OCI-LY7 (cell line): ENCODE measurements around the gene GALNT9. TPM values are rescaled to one million over a fixed set of nuclear protein-coding genes. Genes with fewer than 3 reads are reported as not detected.

Source experiments
- BruUV-seq: library from RNA; stranded (reverse); fragments of 400-500 nt; replicated peaks from 2 replicates; lab custom pipeline; 2021; lab: Mats Ljungman, UMichigan
- CTCF ChIA-PET: fragments of 300-600 bp; sonication (Branson Sonifier 250); formaldehyde crosslinking; loops from one replicate; lab custom pipeline; 2022; ENCODE audit warnings: antibody characterized with exemption; ENCODE audit not compliant: unreplicated experiment; lab: Charles Lee
- POLR2A ChIA-PET: fragments of 300-600 bp; sonication (Branson Sonifier 250); formaldehyde crosslinking; loops from one replicate; lab custom pipeline; 2022; ENCODE audit warnings: antibody characterized with exemption; lab: Charles Lee
- DNase-seq: peaks from one replicate; pipeline ENCODE4 v3.0.0-alpha.2; 2015; ENCODE audit warnings: low spot score
- H2AFZ ChIP-seq: fragments of 200-600 bp; sonication (generic), shearing (Covaris generic); 2 replicates; pipeline ENCODE4 v1.6.1; 2014; ENCODE audit warnings: mild to moderate bottlenecking, antibody characterized with exemption, low read length, moderate library complexity
- H3K27ac ChIP-seq: fragments of 200-600 bp; sonication (generic); 2 replicates; pipeline ENCODE4 v1.5.1; 2014; ENCODE audit warnings: mixed run types, low read depth, mild to moderate bottlenecking, moderate library complexity, low read length, inconsistent platforms; ENCODE audit not compliant: poor library complexity, severe bottlenecking
- H3K36me3 ChIP-seq: fragments of 200-600 bp; sonication (generic); 2 replicates; pipeline ENCODE4 v1.6.1; 2014; ENCODE audit warnings: mild to moderate bottlenecking, antibody characterized with exemption, low read length, moderate library complexity, mixed read lengths; ENCODE audit not compliant: insufficient read depth
- H3K4me1 ChIP-seq: fragments of 200-600 bp; sonication (generic); 2 replicates; pipeline ENCODE4 v1.5.1; 2014; ENCODE audit warnings: mild to moderate bottlenecking, low read length; ENCODE audit not compliant: insufficient read depth, poor library complexity, severe bottlenecking
- H3K4me2 ChIP-seq: fragments of 200-600 bp; sonication (generic); 2 replicates; pipeline ENCODE4 v1.6.1; 2014; ENCODE audit warnings: mild to moderate bottlenecking, low read length
- H3K4me3 ChIP-seq: fragments of 200-600 bp; sonication (generic); 2 replicates; pipeline ENCODE4 v1.5.1; 2014; ENCODE audit warnings: mild to moderate bottlenecking, low read depth, low read length; ENCODE audit not compliant: poor library complexity, severe bottlenecking
- H3K79me2 ChIP-seq: fragments of 200-600 bp; sonication (generic); 2 replicates; pipeline ENCODE4 v1.6.1; 2016; ENCODE audit warnings: low read depth, mild to moderate bottlenecking, low read length, moderate library complexity, mixed read lengths; ENCODE audit not compliant: insufficient read depth
- H3K9me2 ChIP-seq: fragments of 200-600 bp; sonication (generic); 2 replicates; pipeline ENCODE4 v1.6.1; 2016; ENCODE audit warnings: mild to moderate bottlenecking, low read length, mixed read lengths; ENCODE audit not compliant: insufficient read depth
- H3K9me3 ChIP-seq: fragments of 200-600 bp; sonication (generic); 2 replicates; pipeline ENCODE4 v1.6.1; 2014; ENCODE audit warnings: mild to moderate bottlenecking, mixed run types, low read length, mixed read lengths
- H4K20me1 ChIP-seq: fragments of 200-600 bp; sonication (generic); 2 replicates; pipeline ENCODE4 v1.6.1; 2014; ENCODE audit warnings: mild to moderate bottlenecking, antibody characterized with exemption, low read length, moderate library complexity, mixed read lengths; ENCODE audit not compliant: insufficient read depth
- EZH2phosphoT487 ChIP-seq: fragments of 200-600 bp; sonication (generic); IDR thresholded peaks from 2 replicates; pipeline ENCODE4 v1.6.1; 2018; ENCODE audit warnings: low read depth, borderline replicate concordance, mild to moderate bottlenecking, mixed run types, antibody characterized with exemption, low read length, moderate library complexity, mixed read lengths
- intact Hi-C: fragments of 100-400 bp; cut with micrococcal nuclease; formaldehyde crosslinking; loops from one replicate; pipeline ENCODE4 v1.10.0; 2022; ENCODE audit not compliant: unreplicated experiment
- total RNA-seq, 2 experiments: library from RNA; depleted of rRNA in 1 of 2; stranded (reverse); fragments of >200 nt in 1 of 2; shearing (Covaris generic) in 1 of 2; gene quantifications; 2 replicates each; pipeline ENCODE4 v1.2.3, GENCODE V29; 2014 to 2022
- TF ChIP-seq, protein P1 (sequence below): fragments of 200-600 bp; sonication (generic); conservative IDR thresholded peaks from 2 replicates; pipeline ENCODE4 v1.5.1; 2014; ENCODE audit warnings: mild to moderate bottlenecking, antibody characterized with exemption, low read length, moderate library complexity, mixed read lengths

The GALNT9 gene
- total RNA-seq, 2 experiments from 2014 or later, result 0.28 TPM; not detected in 1

DNA sequence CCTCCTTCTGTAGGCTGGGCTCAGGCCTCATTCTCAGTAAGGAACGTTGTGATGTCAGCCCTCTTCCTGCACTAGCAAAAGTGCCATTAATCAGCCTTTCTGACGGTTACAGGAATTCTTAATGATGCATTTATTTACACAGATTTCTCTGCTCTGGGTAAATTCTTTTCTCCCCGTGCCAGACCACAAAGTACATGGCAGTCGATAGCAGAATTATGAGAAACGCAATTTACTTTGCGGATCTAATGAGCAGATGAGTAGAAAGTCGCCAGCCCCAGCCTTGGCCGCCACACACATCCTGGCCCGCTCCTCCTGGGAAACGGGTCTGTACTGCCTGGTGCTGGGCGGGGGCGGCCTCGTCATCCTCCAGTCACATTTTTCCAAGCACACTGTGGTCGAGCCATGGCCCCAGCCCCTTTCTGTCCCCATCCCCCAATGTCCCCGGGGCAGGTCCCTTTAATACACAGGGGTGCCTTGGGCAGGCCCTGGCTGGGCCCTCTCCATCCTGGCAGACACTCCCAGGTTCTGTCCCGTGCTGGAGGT lies 159.2 kb downstream of the GALNT9 start:
- Histone ChIP-seq H3K4me2 (no peak overlapping the region), H3K9me2 (no peaks in the 10 kb centered on the region), H3K79me2 (no peaks in the 10 kb centered on the region), H3K4me1 (peaks cover 6% of the 10 kb centered on the region), H4K20me1 (no peaks in the 10 kb centered on the region), H2AFZ (no peak overlapping the region), H3K9me3 (0 out of 2 replicates have a peak, but pooled peaks cover 4% of the 10 kb centered on the region), H3K27ac (no peak overlapping the region), H3K36me3 (no peaks in the 10 kb centered on the region), H3K4me3 (no peak overlapping the region)
- POLR2A ChIA-PET, result no interaction called here
- intact Hi-C loops, result no loop called here
- CTCF ChIA-PET, result no interaction called here
- TF ChIP-seq, protein P1, sequence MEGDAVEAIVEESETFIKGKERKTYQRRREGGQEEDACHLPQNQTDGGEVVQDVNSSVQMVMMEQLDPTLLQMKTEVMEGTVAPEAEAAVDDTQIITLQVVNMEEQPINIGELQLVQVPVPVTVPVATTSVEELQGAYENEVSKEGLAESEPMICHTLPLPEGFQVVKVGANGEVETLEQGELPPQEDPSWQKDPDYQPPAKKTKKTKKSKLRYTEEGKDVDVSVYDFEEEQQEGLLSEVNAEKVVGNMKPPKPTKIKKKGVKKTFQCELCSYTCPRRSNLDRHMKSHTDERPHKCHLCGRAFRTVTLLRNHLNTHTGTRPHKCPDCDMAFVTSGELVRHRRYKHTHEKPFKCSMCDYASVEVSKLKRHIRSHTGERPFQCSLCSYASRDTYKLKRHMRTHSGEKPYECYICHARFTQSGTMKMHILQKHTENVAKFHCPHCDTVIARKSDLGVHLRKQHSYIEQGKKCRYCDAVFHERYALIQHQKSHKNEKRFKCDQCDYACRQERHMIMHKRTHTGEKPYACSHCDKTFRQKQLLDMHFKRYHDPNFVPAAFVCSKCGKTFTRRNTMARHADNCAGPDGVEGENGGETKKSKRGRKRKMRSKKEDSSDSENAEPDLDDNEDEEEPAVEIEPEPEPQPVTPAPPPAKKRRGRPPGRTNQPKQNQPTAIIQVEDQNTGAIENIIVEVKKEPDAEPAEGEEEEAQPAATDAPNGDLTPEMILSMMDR, result no peak
- no peak for TF ChIP-seq EZH2phosphoT487
- no peak for DNase-seq
- no TSS peak for BruUV-seq

DNA sequence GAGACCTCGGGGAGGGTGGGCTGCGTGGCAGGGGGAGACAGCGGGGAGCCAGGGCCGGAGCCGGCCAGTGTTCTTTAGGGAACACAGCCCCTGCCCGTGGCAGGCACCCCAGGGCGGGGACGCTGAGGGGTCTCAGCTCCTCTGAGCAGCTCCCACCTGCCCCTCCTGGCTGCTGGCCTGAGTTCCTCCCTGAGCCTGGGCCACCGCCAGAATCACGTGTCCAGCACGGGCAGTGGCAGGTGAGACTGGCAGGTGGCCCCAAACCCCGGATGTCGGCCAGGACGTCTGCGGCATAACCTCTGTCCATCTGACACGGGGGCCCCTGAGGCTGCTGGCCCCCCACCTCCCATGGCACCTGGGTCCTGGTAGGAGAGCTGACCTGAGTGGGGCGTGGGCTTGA lies 160.0 kb downstream of the GALNT9 start:
- Histone ChIP-seq H3K79me2 (no peaks in the 10 kb centered on the region), H3K4me1 (peaks cover under 1% of the 10 kb centered on the region), H4K20me1 (no peaks in the 10 kb centered on the region), H3K9me2 (no peaks in the 10 kb centered on the region), H3K4me3 (no peak overlapping the region), H2AFZ (no peak overlapping the region), H3K27ac (no peak overlapping the region), H3K36me3 (no peaks in the 10 kb centered on the region), H3K9me3 (0 out of 2 replicates have a peak, but pooled peaks cover 4% of the 10 kb centered on the region), H3K4me2 (no peak overlapping the region)
- ChIA-PET POLR2A (no interaction called here), CTCF (no interaction called here)
- no TSS peak for BruUV-seq
- TF ChIP-seq EZH2phosphoT487, result no peak
- TF ChIP-seq, protein P1, result no peak
- intact Hi-C loops, result no loop called here
- DNase-seq, result no peak

DNA sequence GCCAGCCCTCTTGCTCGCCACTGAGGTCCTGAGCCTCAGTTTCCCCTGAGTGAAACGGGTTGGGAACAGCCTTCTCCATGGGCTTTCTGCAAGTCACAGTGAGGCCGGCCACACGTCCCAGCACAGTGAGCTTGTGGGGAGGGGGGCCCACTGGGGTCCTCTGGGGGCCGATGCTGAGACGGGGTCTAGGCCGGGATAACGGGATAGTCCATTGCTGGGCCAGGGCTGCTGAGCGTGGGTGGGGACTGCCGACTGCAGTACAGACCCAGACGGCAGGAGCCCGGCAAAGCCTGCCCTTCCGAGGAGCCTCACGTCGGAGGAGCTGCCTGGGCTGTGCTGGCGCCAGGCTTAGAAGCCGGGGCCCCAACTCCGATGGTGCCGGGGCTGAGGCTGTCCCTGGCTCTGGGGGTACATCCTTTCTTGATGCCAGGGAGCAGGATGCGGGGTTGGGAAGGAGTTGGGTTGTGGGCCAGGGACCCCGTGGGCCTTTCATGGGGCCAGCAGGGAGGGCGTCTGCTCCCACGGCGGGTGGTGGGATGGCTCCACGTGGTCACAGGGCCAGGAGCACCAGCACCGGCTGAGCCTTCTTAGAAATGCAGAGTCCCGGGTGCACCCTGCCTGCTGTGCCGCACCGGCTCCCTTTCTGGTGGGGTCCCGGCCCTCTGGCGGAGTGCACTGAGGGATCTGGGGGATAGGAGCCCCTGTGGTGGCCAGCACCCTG lies 160.9 kb downstream of the GALNT9 start:
- Histone ChIP-seq H3K9me2 (no peaks in the 10 kb centered on the region), H3K79me2 (no peaks in the 10 kb centered on the region), H3K27ac (no peak overlapping the region), H3K36me3 (no peaks in the 10 kb centered on the region), H2AFZ (no peak overlapping the region), H3K4me1 (no peaks in the 10 kb centered on the region), H3K4me2 (no peak overlapping the region), H3K9me3 (0 out of 2 replicates have a peak, but pooled peaks cover 4% of the 10 kb centered on the region), H3K4me3 (no peak overlapping the region), H4K20me1 (no peaks in the 10 kb centered on the region)
- intact Hi-C loops, result no loop called here
- ChIA-PET CTCF (no interaction called here), POLR2A (no interaction called here)
- BruUV-seq, result no TSS peak
- TF ChIP-seq, protein P1, result no peak
- TF ChIP-seq EZH2phosphoT487, result no peak
- DNase-seq, result no peak
